Hepatic stellate cell (primary cell): ENCODE measurements around the gene DCST1.
"Not testable (repeated sequence)": the region's sequence is repeated elsewhere in the genome, so short reads cannot be mapped to it uniquely, and the experiment has no call there.

Experiments used
- DNase-seq: peaks from one replicate; pipeline ENCODE4 v3.0.0; 2011; ENCODE audit warnings: low spot score

Gene DCST1

DNA sequence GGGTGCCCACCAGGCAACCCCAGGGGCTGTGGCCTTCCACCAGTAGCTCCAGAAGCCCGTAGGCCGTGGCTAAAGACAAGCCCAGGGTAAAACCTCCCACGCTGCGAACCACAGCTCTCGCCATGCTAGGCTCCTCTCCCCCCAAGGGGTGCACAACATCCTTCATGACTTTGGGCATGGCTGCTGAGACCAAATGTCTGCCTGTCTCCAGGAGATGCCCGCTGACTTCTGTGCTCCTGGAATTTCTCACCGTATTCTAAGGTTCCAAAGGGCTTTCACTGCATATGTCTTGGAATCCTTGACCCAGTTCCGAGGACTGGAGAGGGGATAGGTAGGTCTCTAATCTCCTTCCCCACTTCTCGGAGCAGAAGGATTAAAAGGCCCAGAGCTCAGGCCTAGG lies at the start of gene DCST1, which contains the start of gene DCST2:
DCST1 (plus strand) TSS at position 301 of the 400 bp plus-strand sequence. CDS start 213 bp downstream, outside the sequence.
DCST2 (minus strand) TSS at position 258 of the 400 bp plus-strand sequence; CDS start at position 178, 80 bp downstream.
- DNase-seq: no peak

- DNase-seq: not testable (repeated sequence)
Measured at GRCh38 chr1:154986736-154987135, 46.9 kb upstream of the DCST1 start.

GRCh38 chr1:154987326-154987725 lies 46.3 kb upstream of the DCST1 start:
- no peak for DNase-seq

DNA sequence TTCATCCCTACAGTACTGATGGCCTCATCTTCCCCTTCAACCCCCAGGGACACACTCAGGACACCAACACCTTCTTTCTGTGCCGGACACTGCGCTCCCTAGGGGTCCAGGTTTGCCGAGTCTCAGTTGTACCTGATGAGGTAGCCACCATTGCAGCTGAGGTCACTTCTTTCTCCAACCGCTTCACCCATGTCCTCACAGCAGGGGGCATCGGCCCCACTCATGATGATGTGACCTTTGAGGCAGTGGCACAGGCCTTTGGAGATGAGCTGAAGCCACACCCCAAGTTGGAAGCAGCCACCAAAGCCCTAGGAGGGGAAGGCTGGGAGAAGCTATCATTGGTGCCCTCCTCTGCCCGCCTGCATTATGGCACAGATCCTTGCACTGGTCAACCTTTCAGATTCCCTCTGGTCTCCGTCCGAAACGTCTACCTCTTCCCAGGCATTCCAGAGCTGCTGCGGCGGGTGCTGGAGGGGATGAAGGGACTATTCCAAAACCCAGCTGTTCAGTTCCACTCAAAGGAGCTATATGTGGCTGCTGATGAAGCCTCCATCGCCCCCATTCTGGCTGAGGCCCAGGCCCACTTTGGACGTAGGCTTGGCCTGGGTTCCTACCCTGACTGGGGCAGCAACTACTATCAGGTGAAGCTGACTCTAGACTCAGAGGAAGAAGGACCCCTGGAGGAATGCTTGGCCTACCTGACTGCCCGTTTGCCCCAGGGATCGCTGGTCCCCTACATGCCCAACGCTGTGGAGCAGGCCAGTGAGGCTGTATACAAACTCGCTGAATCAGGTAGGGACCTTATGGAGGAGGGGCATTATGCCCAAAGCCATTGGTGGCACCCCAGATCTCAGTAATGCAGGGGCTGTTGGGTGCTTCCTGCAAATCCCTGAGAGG lies 45.3 kb upstream of the DCST1 start:
- no peak for DNase-seq

DNA sequence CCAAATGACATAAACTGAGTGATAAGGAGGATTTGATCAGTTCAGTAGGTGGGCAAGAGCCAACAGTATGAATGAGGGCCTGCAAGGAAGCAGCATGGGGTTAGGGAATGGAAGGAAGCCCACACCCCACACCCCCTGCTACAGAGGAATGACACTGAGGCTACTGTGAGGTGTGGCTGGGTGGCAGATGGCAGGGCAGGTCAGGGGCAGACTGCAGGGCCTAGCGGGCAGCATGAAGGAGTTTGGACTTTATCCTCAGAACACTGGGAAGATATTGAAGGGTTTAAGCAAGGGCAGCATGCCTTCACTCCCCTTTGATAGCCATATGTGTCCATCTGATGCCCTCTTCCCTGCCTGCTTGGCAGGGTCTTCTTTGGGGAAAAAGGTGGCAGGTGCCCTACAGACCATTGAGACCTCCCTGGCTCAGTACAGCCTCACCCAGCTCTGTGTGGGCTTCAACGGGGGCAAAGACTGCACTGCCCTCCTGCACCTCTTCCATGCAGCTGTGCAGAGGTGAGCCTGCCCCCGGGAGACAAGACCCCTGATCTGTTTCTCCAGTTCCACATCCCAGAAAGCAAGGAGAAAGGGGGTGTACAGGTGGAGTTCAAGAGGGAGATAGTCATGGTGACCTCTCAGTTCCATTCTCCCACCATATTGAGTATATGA lies 44.3 kb upstream of the DCST1 start:
- DNase-seq: no peak

- no peak for DNase-seq
Measured at GRCh38 chr1:154990276-154990675, 43.3 kb upstream of the DCST1 start.

GRCh38 chr1:154992721-154993571 lies 40.7 kb upstream of the DCST1 start:
- no peak for DNase-seq

DNA sequence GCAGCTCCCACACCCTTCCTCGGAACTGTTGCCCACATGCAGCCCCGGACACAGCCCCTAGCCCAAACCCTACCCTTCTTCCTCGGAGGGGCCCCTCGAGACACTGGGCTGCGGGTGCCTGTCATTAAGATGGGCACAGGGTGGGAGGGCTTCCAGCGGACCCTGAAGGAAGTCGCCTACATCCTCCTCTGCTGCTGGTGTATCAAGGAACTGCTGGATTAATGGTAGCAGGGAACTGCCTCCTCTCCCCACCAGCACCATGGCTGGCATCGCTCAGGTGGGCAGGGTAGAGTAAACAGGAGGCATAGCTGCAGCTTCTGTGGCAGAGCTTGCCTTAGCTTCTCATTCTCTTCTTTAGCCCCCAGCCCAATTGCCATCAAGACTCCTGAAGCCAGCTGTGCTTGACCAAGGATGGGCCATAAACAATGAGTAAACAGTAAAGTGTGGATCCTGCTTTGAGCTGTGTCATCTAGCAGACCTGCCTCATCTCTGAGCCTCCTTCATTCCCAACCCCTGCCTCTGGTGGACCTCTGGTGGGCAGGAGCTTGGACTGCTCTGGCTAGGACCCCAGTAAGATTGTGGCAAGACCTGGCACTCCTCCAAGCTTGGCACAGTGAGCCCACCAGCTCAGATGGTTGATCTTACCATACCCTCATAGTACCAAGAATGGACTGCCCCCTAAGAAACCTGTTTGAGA lies 39.9 kb upstream of the DCST1 start, which contains the start of gene LENEP:
LENEP (plus strand) TSS at position 15 of the 697 bp plus-strand sequence; CDS start at position 37, 22 bp downstream.
- no peak for DNase-seq

DNA sequence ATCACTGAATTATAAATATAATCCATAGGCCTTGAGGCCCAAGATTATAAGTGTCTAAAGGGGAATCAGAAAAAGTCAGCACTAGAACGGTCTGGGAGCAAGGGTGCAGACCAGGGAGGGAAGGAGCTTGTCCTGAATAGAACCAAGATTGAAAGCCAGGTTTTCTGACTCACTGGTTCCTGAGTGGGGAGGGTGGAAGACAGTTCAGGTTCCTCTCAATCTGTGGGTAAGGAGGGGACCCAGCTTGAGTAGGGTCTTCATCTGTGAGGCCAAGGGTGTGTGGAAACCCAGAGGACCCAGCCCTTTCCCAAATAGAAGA lies 39.4 kb upstream of the DCST1 start:
- no peak for DNase-seq

- DNase-seq: no peak
Measured at GRCh38 chr1:154994591-154994990, 39.0 kb upstream of the DCST1 start.

DNA sequence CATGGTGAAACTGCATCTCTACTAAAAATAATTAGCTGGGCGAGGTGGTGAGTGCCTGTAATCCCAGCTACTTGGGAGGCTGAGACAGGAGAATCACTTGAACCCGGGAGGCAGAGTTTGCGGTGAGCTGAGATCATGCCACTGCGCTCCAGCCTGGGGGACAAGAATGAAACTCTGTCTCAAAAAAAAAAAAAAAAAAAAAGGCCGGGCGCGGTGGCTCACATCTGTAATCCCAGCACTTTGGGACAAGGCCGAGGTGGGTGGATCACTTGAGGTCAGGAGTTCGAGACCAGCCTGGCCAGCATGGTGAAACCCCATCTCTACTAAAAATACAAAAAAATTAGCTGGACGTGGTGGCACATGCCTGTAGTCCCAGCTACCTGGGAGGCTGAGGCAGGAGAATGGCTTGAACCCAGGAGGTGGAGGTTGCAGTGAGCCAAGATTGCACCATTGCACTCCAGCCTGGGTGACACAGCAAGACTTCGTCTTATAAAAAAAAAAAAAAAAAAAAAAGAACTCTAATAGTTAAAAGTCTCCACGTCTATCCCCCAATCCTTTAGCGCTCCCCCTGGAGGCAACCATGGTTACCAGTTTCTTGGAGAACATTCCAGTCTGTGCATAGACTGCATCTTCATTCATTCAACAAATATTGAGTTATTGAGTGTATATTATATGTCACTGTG lies 38.2 kb upstream of the DCST1 start:
- peak; percentile 88 for DNase-seq

DNA sequence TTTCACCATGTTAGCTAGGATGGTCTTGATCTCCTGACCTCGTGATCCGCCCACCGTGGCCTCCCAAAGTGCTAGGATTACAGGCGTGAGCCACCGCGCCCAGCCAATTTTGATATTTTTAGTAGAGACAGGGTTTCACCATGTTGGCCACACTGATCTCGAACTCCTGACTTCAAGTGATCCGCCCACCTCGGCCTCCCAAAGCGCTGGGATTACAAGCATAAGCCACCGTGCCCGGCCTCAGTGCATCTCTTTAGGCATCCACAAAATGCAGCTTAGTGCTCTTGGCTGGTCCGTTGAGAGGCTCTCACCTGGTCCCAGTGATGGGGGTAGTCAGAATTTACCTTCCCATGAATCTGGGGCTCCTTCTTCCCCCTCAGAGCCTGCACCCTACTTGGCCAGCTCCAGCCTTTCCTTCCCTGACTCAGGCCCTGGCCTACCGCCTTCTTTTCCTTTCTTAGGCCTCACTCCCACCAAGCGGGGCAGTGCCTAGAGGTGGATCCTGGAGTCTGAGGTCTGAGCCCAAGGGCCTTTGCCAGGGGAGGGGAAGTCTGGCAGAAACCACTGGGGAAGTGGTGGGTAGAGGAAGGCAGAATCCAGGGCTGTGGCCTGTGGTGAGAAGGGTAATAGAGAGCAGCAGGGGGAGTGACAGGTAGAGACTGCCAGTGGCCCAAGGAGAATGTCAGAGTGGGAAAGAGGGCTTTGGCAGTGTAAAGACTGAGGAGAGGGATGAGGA lies 36.5 kb upstream of the DCST1 start:
- DNase-seq: no peak

- no peak for DNase-seq
Measured at GRCh38 chr1:154998201-154998780, 35.3 kb upstream of the DCST1 start.

- DNase-seq: peak; percentile 87
Measured at GRCh38 chr1:154998818-154999570, 34.6 kb upstream of the DCST1 start.

- DNase-seq: no peak
Measured at GRCh38 chr1:154999571-155000410, 33.8 kb upstream of the DCST1 start.

DNA sequence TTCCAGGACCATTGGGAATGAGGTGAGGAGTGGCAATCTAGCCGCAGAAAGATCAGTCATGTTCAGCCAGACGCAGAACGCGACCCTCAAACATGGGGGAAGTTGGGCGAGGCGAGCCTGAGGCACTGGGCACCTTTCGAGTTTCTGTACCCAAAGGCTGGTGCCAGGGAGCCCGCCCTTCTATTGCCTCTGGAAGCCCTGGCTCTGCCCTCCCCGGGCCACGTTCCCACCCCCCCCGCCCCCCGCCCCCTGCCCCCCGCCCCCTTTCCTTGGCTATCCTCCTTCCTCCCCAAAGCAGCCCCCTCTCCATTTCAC lies 33.3 kb upstream of the DCST1 start:
- DNase-seq: no peak

- peak; percentile 94 for DNase-seq
Measured at GRCh38 chr1:155000726-155001424, 32.7 kb upstream of the DCST1 start.

GRCh38 chr1:155001425-155001674 lies 32.3 kb upstream of the DCST1 start:
- peak; percentile 32 for DNase-seq
